ENCODE data around the gene VTI1A.
"Not testable (repeated sequence)": the region's sequence is repeated elsewhere in the genome, so short reads cannot be mapped to it uniquely, and the experiment has no call there.

Gene VTI1A

GRCh38 chr10:112447620-112447928, 559 bp downstream of the VTI1A start:
- DNase-seq (ENCODE audit: low read depth in 2 of 2), result no peak
- H3K4me3 ChIP-seq (replicated peaks in 1 of 2; ENCODE audit: low read depth in 2 of 2, low read length in 2 of 2), result peak overlapping the region; percentile 80 to 93
- no peak for TF ChIP-seq CTCF (IDR thresholded peaks at IDR 0.05; ENCODE audit: low read depth, low read length)

GRCh38 chr10:112448888-112449287, 1.9 kb downstream of the VTI1A start:
- no peak for TF ChIP-seq CTCF (IDR thresholded peaks at IDR 0.05; ENCODE audit: low read depth, low read length)
- H3K4me3 ChIP-seq (replicated peaks in 1 of 2; ENCODE audit: low read depth in 2 of 2, low read length in 2 of 2), result no peak overlapping the region
- no peak for DNase-seq (ENCODE audit: low read depth in 2 of 2)

- H3K4me3 ChIP-seq (replicated peaks in 1 of 2; ENCODE audit: low read depth in 2 of 2, low read length in 2 of 2), result no peak overlapping the region
Measured at GRCh38 chr10:112454910-112455779, 8.1 kb downstream of the VTI1A start.

GRCh38 chr10:112456533-112456932, 9.5 kb downstream of the VTI1A start:
- no peak overlapping the region for H3K4me3 ChIP-seq (replicated peaks in 1 of 2; ENCODE audit: low read depth in 2 of 2, low read length in 2 of 2)
- no peak for TF ChIP-seq CTCF (IDR thresholded peaks at IDR 0.05; ENCODE audit: low read depth, low read length)
- no peak for DNase-seq (ENCODE audit: low read depth in 2 of 2)

More at GRCh38 chr10:112454910-112455779, 8.1 kb downstream of the VTI1A start:
- DNase-seq (ENCODE audit: low read depth in 2 of 2), result no peak
- TF ChIP-seq CTCF (IDR thresholded peaks at IDR 0.05; ENCODE audit: low read depth, low read length), result no peak

- DNase-seq (ENCODE audit: low read depth in 2 of 2), result no peak
- H3K4me3 ChIP-seq (replicated peaks in 1 of 2; ENCODE audit: low read depth in 2 of 2, low read length in 2 of 2), result no peak overlapping the region
- TF ChIP-seq CTCF (IDR thresholded peaks at IDR 0.05; ENCODE audit: low read depth, low read length), result no peak
Measured at GRCh38 chr10:112460366-112460765, 13.4 kb downstream of the VTI1A start.

GRCh38 chr10:112461029-112461887, 14.2 kb downstream of the VTI1A start:
- DNase-seq (ENCODE audit: low read depth in 2 of 2), result peak; percentile 54 to 96

GRCh38 chr10:112464074-112464473, 17.1 kb downstream of the VTI1A start:
- not testable (repeated sequence) for H3K4me3 ChIP-seq (replicated peaks in 1 of 2; ENCODE audit: low read depth in 2 of 2, low read length in 2 of 2); DNase-seq (ENCODE audit: low read depth in 2 of 2)

More at GRCh38 chr10:112461029-112461887, 14.2 kb downstream of the VTI1A start:
- no peak for TF ChIP-seq CTCF (IDR thresholded peaks at IDR 0.05; ENCODE audit: low read depth, low read length)
- no peak overlapping the region for H3K4me3 ChIP-seq (replicated peaks in 1 of 2; ENCODE audit: low read depth in 2 of 2, low read length in 2 of 2)

All from cardiac fibroblast (primary cell).